ENCODE data around the gene MAP3K4.

MAP3K4 gene, protein sequence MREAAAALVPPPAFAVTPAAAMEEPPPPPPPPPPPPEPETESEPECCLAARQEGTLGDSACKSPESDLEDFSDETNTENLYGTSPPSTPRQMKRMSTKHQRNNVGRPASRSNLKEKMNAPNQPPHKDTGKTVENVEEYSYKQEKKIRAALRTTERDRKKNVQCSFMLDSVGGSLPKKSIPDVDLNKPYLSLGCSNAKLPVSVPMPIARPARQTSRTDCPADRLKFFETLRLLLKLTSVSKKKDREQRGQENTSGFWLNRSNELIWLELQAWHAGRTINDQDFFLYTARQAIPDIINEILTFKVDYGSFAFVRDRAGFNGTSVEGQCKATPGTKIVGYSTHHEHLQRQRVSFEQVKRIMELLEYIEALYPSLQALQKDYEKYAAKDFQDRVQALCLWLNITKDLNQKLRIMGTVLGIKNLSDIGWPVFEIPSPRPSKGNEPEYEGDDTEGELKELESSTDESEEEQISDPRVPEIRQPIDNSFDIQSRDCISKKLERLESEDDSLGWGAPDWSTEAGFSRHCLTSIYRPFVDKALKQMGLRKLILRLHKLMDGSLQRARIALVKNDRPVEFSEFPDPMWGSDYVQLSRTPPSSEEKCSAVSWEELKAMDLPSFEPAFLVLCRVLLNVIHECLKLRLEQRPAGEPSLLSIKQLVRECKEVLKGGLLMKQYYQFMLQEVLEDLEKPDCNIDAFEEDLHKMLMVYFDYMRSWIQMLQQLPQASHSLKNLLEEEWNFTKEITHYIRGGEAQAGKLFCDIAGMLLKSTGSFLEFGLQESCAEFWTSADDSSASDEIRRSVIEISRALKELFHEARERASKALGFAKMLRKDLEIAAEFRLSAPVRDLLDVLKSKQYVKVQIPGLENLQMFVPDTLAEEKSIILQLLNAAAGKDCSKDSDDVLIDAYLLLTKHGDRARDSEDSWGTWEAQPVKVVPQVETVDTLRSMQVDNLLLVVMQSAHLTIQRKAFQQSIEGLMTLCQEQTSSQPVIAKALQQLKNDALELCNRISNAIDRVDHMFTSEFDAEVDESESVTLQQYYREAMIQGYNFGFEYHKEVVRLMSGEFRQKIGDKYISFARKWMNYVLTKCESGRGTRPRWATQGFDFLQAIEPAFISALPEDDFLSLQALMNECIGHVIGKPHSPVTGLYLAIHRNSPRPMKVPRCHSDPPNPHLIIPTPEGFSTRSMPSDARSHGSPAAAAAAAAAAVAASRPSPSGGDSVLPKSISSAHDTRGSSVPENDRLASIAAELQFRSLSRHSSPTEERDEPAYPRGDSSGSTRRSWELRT (N-terminal part only)

GRCh38 chr6:160991406-160992060, at the start of gene MAP3K4:
Gene MAP3K4 (plus strand): TSS chr6:160991769. CDS start chr6:160991932, 163 bp downstream.
- DNase-seq, result peak; percentile 83

DNA sequence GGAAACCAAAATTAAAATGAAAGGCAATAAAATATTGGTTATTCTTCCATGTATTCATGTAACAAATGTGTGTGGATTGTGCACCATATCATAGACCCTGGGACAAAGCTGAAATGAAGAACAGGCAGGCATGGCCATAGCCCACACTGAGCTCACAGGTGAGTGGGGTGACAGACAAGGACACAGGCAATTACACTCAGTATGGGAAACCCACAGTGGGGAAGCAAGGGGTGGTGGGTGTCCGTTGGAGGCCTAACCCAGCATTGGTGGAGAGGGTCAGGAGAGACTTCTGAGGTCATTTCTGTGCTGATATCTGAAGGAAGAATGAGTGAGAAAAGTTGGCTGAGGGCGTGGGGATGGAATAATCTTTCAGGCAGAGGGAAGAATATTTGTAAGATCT, 47.6 kb upstream of the MAP3K4 start:
- DNase-seq, result no peak

GRCh38 chr6:160945516-160946177, 45.9 kb upstream of the MAP3K4 start:
- DNase-seq, result no peak

DNA sequence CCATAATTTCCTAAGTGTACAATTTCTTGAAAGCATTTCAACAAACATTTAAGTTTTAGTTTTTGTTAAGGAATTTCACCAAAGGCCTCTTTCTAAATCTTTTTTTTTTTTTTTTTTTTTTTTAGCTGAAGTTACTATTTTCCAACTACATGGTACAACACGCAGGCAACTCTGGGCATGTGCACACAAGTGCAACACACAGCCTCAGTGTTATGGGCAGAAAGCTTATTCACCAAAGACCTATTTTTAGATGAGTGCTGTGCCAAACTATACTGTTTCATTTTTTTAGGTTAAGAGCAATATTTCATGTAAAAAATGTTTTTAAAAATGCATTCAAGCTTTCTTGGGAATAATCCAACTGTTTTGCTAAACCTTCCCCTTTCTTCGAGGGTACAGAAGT, 42.0 kb upstream of the MAP3K4 start:
- no peak for DNase-seq

GRCh38 chr6:160950507-160950906, 41.1 kb upstream of the MAP3K4 start:
- no peak for DNase-seq

DNA sequence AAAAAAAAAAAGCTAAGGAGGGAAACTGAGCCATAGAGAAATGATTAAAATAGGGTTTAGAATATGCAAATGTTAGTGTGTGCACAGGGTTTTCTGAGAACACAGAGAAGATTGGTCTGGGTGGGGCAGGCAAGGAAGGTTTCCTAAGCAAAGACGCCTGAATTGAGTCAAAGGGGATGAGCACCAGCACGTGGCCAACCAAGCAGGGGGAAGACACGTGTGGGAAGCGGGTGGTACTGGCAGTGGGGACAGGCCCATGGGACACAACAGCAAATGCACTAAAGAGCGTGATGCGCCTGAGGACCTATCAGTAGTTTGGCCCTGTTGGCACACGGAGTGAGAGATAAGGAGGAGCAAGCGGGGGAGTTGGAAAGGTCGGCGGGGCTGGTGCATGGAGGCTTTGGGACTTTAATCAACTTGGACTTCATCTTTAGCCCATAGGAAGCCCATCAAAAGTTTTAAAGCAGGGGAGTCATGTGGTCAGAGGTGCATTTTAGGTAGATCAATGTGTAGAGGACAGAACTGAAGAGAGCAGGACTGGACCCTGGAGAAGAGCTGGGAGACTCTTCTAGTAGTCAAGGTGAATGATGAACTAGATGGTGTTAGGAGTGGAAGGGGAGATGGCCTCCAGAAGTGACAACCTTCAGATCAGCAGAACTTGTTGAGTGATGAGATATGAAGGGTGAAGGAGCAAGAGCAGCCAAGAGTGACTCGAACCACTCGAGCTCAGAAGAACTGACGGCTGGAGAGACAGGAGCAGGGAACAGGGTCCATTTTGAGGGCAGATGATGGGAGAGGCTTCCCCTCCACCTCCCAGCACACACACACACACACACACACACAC, 40.2 kb upstream of the MAP3K4 start:
- no peak for DNase-seq

DNA sequence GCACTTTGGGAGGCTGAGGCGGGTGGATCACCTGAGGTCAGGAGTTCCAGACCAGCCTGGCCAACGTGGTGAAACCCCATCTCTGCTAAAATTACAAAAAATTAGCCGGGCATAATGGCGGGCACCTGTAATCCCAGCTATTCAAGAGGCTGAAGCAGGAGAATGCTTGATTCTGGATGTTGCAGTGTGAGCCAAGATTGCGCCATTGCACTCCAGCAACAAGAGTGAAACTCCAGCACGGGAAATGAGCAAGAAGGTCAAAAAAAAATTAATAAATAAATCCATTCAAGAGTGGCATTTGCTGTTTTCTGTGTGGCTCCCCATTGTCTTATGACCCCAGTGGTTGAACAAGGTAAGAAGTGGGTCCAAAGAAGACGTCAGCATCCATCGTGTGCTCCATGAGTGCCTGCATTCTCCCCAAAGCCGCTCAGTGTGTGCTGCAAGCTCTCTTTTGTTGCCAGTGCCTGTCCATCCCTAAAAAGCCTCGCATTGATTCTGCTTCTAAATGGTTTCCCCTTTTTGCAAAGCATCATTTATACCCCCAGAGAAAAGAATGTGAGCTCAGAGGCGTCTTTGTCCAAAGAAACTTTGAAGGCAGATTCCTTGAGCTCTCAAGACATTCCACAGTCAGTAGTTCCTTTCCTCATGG, 38.8 kb upstream of the MAP3K4 start:
- no peak for DNase-seq

GRCh38 chr6:160955508-160956295, 35.9 kb upstream of the MAP3K4 start:
- DNase-seq, result no peak

DNA sequence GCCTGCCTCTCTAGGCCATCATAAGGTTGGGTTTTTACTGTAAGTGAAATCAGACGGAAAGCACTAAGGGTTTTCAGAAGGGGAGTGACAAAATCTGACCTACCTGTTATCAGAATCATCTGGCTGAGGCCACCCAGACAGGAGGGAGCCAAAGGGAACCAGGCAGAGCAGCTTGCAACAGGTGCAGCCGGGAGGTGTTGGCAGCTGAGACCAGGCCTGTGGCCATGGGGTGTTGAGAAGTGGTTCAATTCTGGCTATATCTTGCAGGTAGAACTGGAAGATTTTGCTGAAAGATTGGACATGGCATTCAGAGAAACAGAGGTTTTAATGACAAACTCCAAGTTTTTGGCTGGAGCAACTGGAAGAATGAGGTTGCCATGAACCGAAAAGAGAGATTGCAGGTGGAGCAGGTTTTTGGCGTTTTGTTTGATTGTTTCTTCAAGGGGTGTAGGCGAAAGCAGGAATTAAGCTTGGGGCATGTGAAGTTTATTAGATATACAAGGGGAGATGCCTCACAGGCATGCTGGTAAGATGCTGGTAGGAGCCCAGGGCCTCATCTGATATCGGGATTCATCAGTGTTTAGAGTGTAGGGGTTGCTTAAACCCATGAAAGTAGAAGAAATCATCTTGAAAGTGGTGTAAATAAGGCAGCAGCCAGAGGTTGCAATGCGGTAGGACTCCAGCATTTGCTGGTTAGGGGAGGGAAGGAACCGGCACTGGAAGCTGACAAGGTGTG, 35.1 kb upstream of the MAP3K4 start:
- DNase-seq, result no peak

DNA sequence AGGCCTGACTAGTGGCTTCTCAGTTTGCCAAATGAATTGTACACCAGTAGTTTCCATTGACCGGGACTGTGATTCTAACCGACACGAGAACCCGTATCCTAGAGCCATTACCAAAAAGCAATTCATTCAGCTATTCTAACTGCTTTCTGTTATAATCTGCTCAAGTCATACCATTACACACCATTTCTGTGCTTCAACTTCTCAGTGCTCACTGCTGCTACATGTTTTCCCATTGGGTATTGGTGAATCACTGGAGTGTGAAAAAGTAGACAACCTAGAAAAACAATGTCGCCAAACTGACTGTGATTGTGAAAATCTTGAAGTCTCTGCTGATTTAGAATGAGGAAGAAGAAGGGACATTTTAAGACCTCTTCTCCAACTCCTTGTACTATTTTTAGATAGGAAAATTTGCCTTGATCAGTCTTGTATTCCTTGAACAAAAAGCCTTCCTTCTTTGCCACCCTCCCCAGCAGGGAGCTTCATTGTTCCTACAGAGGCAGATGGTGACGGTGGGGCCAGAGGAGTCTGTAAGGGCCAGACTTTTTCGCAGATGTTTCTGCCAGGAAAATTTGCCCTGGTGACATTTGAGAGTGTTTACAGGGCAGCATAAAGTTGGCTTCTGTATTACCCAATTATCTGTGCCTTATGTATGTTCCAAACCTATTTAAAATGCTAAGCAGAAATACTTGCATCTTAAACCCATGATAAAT, 31.7 kb upstream of the MAP3K4 start:
- DNase-seq, result no peak

DNA sequence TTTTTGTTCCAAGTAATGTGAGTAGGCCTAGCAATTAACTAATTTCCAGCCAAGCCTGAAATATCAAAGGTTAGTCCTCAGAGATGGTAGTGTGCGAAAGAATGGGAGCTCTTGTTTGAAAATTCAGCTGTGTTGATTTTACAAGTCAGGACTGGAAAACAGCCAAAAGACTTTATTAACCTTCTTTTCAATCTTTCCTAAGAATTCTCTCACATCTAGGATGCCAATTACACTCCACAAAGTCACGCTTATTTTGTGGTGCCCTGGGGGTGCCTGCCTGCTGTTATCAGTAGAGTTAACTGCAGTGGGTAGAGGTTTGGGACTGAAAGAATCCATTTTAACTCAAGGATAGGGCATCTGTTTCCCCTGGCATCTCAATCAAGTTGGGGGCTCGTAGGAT, 30.7 kb upstream of the MAP3K4 start:
- peak; percentile 30 for DNase-seq

GRCh38 chr6:160962835-160963623, 28.5 kb upstream of the MAP3K4 start:
- no peak for DNase-seq

- no peak for DNase-seq
These were observed 27.9 kb upstream of the MAP3K4 start for GRCh38 chr6:160963651-160964050.

DNA sequence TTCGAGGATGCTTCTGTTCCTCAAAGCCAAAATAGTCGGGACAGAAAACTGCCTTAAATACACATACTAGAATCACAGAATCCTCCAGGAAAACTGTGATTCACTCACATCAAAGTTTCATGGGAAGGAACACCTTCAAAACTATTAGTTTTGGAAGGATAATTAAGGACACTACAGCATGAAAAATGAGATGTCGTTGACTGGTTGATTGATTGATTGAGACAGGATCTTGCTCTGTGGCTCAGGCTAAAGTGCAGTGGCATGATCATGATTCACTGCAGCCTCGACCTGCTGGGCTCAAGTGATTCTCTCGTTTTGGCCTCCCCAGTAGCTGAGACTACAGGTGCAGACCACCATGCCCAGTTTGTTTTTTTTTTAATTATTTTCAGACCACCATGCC, 25.7 kb upstream of the MAP3K4 start:
- no peak for DNase-seq

GRCh38 chr6:160966493-160967229, 24.9 kb upstream of the MAP3K4 start:
- no peak for DNase-seq

- no peak for DNase-seq
These were observed 24.2 kb upstream of the MAP3K4 start for GRCh38 chr6:160967351-160967750.

DNA sequence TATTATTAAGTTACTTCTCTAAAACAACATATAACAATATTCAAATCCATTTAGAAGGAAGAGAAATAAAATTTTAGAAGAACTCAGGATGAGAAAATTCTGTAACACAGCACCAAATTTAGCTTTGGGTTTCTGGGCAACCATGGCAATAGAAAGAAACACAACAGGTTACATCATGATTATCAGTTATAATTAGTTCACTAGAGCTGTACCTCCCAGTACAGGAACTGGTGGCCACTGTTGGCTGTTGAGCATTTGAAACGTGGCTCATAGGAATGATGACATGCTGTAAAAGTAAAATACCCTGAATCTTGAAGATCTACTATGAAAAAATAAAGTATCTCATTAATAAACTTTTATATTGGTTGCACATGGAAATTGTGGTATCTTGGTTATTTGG, 23.7 kb upstream of the MAP3K4 start:
- DNase-seq, result no peak

All from NCI-H1105 treated with DMSO at 0.1 percent for 48 hours (cell line).